22Rv1 (cell line): Measurements from ENCODE around the gene SNRPA.

Source experiments
- H3K27ac ChIP-seq: fragments of 450-650 bp; 2 replicates; pipeline ENCODE4 v1.5.1; 2017
- ZFX ChIP-seq: fragments of 450-650 bp; IDR thresholded peaks from 2 replicates; pipeline ENCODE4 v1.6.1; 2017; ENCODE audit warnings: antibody characterized with exemption, borderline replicate concordance
- TF ChIP-seq, protein P1 (sequence below): fragments of 450-650 bp; IDR thresholded peaks from 2 replicates; pipeline ENCODE4 v1.5.1; 2017; ENCODE audit warnings: mild to moderate bottlenecking

The SNRPA gene

DNA sequence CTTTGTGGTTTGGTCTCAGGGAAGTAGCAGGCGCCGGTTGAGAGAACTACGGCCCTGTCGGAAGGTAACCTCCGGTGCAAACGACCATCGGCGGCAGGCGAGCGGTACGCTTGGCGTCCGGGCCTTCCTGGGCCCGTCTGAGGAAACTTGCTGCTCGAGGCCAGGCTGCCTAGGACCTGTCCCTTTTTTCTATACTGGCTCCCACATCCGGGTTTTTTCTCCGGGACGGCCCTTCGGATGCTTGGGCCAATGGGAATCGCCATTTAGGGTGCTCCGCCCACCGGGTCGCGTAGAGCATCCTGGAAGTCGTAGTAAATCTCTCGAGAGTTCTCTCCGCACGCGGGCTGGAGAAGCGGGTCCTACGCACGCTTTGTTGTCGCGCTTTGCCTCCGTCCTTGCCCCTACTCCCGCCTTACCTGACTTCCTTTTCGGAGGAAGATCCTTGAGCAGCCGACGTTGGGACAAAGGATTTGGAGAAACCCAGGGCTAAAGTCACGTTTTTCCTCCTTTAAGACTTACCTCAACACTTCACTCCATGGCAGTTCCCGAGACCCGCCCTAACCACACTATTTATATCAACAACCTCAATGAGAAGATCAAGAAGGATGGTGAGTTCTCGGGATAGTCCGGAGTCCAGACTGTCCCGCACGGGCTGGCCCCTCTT, at the start of gene SNRPA:
TSS of gene SNRPA (plus strand) at position 330 of the 664 bp plus-strand sequence. CDS start at position 536, 206 bp downstream.
- no peak for TF ChIP-seq ZFX
- TF ChIP-seq, protein P1, sequence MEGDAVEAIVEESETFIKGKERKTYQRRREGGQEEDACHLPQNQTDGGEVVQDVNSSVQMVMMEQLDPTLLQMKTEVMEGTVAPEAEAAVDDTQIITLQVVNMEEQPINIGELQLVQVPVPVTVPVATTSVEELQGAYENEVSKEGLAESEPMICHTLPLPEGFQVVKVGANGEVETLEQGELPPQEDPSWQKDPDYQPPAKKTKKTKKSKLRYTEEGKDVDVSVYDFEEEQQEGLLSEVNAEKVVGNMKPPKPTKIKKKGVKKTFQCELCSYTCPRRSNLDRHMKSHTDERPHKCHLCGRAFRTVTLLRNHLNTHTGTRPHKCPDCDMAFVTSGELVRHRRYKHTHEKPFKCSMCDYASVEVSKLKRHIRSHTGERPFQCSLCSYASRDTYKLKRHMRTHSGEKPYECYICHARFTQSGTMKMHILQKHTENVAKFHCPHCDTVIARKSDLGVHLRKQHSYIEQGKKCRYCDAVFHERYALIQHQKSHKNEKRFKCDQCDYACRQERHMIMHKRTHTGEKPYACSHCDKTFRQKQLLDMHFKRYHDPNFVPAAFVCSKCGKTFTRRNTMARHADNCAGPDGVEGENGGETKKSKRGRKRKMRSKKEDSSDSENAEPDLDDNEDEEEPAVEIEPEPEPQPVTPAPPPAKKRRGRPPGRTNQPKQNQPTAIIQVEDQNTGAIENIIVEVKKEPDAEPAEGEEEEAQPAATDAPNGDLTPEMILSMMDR: no peak
- peak within 1 kb of the TSS; percentile 97 for H3K27ac ChIP-seq

- TF ChIP-seq ZFX: no peak
- TF ChIP-seq, protein P1: no peak
Measured at GRCh38 chr19:40701758-40702157, 49.2 kb upstream of the SNRPA start.

DNA sequence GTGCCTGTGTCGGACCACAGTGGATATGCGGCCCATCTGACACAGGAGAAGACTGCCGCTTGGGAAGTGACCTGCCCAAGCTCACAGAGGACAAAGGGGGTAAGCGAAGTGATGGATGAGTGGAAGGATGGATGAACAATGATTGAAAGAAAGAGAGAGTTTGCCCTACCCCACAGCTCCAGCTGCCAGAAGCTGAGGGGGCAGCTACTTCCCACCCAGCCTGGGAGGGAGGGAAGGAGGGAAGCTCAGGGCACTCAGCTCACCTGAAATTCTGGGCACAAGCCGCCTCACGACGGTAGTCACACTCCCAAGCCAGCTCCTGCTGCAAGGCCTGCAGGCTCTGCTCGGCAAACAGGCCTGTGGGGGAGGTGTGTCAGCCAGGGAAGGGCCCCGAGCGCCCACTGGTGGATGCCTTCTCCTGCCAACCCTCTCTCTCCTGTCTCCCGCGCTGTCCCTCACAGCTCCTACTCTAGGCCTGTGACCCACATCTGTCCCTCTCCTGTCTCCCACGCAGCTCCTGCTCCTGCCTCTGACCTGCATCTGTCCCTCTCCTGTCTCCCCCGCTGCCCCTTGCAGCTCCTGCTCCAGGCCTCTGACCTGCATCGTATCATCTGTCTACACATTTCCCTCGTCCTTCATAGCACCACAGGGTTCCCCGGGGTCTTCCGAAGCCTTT, 48.5 kb upstream of the SNRPA start:
- no peak overlapping the region for H3K27ac ChIP-seq
- TF ChIP-seq ZFX: no peak
- TF ChIP-seq, protein P1: peak; percentile 22

More at GRCh38 chr19:40701758-40702157, 49.2 kb upstream of the SNRPA start:
- H3K27ac ChIP-seq: no peak overlapping the region

GRCh38 chr19:40703029-40703755, 47.8 kb upstream of the SNRPA start:
- TF ChIP-seq ZFX: no peak
- TF ChIP-seq, protein P1: no peak
- no peak overlapping the region for H3K27ac ChIP-seq

- TF ChIP-seq ZFX: no peak
- TF ChIP-seq, protein P1: no peak
- H3K27ac ChIP-seq: no peak overlapping the region
Measured at GRCh38 chr19:40704491-40705361, 46.3 kb upstream of the SNRPA start.

GRCh38 chr19:40705362-40705651, 45.7 kb upstream of the SNRPA start:
- no peak for TF ChIP-seq ZFX
- TF ChIP-seq, protein P1: no peak
- no peak overlapping the region for H3K27ac ChIP-seq
